HS-5 (cell line): ENCODE data around the gene CRCP.
"Not testable (repeated sequence)": the region's sequence is repeated elsewhere in the genome, so short reads cannot be mapped to it uniquely, and the experiment has no call there.

ENCODE experiments used
- DNase-seq: peaks from one replicate; pipeline ENCODE4 v3.0.0-alpha.2; 2012; ENCODE audit warnings: low read depth

The CRCP gene

DNA sequence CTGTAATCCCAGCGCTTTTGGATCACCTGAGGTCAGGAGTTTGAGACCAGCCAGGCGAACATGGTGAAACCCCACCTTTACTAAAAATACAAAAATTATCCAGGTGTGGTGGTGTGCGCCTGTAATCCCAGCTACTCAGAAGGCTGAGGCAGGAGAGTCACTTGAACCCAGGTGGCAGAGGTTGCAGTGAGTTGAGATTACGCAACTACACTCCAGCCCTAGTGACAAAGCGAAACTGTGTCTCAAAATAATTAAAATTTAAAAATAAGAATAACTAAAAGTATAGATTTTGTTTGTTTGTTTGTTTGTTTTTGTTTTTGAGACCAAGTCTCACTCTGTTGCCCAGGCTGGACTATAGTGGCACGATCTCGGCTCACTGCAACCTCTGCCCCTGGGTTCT, 41.4 kb downstream of the CRCP start:
- DNase-seq, result not testable (repeated sequence)

DNA sequence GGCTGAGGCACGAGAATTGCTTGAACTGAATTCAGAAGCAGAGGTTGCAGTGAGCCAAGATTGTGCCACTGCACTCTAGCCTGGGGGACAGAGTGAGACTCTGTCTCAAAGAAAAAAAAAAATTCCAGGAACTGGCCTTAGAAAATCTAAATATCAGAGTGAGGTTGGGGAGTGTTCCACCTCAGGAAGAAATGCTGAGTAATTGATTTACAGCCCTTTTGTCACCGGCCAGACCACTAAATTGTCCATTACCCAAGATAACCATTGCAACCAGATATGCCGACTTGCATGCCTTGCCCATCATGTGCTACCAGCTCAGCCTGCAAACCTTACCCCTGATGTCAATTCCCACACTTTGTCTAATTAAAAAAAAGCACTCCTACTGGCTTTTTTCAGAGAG, 42.4 kb downstream of the CRCP start:
- no peak for DNase-seq

DNA sequence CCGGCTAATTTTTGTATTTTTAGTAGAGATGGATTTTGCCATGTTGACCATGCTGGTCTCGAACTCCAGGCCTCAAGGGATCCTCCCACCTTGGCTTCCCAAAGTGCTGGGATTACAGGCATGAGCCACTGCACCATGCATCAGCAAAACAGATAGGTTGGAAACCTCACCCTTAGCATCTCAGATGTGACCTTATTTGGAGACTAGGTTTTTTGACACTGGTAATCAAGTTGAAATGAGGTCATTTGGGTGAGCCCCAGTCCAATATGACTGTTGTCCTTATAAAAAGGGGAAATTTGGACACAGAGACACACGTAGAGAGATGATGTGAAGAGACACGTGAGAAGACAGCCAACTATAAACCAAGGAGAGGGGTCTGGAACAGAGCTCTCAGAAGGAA, 48.0 kb downstream of the CRCP start:
- no peak for DNase-seq

DNA sequence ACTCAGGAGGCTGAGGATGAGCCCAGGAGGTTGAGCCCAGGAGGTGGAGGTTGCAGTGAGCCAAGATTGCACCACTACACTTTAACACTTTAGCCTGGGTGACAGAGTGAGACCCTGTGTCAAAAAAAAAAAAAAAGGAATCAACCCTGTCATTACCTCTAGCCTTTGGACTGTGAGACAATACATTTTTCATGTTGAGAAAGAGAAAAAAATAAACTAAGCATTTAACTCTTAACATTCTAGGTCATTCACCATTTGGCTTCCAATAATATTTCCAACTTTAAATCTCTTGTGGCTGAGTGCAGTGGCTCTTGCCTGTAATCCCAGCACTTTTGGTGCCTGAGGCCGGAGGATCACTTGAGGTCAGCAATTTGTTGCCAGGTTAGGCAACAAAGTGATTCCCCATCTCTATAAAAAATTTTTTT, 48.6 kb downstream of the CRCP start:
- no peak for DNase-seq

DNA sequence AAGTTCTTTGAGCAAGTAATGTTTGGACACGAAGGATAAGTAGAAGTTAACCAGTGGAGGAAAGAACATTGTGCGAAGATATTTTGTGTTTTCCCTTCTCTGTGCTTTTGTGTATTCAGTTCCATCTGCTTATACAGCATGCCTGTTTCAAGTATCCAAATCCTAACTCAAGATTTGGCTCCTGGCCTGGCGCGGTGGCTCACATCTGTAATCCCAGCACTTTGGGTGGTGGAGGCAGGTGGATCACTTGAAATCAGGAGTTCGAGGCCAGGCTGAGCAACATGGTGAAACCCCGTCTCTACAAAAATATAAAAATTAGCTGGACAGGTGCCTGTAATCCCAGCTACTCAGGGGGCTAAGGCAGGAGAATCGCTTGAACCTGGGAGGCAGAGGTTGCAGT, 49.7 kb downstream of the CRCP start:
- no peak for DNase-seq

DNA sequence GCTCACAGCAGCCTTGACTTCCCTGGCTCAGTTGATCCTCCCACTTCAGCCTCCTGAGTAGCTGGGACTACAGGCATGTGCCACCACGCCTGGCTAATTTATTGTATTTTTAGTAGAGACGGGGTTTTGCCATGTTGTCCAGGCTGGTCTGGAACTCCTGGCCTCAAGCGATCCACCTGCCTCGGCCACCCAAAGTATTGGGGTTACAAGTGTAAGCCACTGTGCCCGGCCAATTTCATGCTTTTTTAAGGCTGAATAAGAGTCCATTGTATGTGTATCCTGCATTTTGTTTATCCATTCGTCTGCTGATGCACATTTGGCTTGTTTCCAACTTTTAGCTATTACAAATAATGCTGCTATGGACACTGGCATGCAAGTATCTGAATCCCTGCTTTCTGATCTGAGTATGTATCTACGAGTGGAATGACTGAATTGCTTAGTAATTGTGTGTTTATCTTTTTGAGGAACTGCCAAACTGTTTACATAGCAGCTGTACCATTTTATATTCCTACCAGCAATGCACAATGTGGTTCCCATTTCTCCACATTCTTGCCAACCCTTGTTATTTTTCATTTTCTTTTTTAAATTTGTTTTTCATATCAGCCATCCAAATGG, 53.2 kb downstream of the CRCP start:
- peak; percentile 38 for DNase-seq

DNA sequence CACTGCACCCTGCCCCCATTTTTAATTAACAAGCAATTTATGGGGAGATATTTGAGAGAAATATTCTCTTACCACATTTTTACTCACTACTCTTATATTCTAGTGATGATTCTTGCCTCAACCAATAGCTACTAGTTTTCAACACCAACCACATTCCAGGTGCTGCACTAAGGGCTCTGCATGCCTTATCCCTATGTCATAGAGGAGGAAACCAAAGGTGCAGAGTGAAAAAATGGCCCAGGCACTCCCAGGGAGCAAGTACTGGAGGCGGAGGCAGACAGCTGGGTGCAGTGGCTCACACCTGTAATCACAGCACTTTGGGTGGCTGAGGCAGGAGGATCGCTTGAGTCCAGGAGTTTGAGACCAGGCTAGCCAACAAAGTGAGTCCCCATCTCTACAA, 55.0 kb downstream of the CRCP start:
- DNase-seq, result no peak

DNA sequence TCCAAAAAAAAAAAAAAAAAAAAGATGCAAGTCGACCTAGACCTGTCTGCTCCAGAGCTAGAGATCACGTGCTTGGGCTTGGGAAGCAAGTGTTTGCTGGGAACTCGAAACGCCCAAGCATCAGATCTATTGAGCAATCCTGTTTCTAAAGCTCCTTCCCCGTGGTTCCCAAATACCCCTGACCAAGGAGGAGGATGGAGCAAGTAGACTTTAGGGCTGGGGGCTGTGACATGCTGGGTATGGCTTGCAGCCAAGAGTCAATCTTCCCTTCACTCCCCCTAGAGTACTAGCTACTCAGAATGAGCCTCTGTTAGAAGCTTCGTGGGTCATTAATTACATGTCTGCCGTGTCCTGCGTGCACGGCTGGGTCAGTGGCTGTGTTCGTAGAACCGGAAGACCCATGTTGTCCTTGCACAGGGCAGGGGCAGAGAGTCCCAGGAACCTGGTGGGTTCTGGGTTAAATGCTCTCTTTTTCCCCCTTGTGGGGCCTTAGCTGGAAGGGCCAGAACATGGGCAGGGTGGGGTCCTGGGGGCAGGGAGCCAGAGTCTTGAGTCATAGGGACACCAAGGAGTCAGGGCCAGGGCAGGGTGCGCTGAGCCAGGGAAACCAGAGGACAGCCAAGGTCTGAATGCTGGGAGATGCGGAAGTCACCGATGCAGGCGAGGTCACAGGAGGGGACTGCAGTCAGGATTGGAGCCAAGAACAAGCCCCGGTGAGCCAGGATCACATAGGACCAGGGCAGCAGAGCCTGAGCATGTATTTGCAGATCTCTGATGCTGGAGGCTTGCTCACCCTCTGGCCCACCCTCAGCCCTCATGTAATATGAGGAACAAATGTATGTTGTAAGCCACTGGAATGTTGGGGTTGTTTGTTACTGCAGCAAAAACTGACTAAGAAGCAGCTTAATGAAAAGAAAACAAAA, 55.9 kb downstream of the CRCP start:
- DNase-seq, result no peak

DNA sequence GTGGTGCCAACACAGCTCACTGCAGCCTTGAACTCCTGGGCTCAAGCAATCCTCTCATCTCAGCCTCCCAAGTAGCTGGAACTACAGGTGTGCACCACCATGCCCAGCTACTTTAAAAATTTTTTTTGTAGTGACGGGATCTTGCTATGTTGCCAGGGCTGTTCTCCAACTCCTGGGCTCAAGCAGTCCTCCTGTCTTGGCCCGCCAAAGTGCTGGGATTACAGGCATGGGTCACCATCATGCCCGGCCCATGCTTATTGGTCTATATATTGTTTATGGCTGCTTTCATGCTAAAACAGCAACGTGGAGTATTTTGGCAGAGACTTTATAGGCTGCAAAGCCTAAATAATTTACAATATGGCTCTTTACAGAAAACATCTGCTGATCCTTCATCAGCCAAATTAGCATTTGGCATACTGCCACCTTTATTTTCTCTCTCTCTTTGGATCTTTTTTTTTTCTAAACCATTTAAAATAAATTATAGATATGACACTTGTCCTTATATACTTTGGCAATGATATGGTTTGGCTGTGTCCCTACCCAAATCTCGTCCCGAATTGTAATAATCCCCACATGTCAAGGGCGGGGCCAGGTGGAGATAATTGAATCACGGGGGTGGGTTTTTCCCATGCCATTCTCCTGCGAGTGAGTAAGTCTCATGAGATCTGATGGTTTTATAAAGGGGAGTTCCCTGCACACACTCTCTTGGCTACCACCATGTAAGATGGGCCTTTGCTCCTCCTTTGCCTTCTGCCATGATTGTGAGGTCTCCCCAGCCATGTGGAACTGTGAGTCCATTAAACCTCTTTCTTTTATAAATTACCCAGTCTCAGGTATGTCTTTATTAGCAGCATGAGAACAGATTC, 58.1 kb downstream of the CRCP start:
- DNase-seq, result not testable (repeated sequence)

DNA sequence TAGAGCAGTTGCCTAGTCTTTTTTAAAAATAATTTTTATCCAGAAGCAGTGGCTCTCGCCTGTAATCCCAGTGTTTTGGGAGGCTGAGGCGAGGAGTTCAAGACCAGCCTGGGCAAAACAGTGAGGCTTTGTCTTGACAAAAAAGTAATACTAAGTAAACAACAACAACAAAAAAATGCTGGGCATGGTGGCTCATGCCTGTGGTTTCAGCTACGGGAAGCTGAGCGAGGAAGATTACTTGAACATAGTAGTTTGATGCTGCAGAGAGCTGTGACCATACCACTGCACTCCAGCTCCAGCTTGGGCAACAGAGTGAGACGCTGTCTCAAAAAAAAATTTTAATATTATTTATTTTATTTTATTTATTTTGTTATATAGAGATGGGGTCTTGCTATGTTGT, 59.2 kb downstream of the CRCP start:
- DNase-seq, result no peak

DNA sequence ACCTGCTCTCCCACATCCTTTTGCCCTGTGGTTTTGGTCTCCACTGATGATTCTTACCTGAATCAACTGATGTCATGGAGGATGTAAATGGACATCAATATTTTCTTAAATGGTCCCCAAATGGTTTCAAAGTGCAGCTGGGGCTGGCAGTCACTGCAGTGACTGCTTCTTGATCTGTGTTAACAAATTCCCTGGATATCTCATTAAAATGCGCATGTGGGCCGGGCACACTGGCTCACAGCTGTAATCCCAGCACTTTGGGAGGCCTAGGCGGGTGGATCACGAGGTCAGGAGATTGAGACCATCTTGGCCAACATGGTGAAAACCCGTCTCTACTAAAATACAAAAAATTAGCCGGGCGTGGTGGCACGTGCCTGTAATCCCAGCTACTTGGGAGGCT, 60.4 kb downstream of the CRCP start:
- not testable (repeated sequence) for DNase-seq

DNA sequence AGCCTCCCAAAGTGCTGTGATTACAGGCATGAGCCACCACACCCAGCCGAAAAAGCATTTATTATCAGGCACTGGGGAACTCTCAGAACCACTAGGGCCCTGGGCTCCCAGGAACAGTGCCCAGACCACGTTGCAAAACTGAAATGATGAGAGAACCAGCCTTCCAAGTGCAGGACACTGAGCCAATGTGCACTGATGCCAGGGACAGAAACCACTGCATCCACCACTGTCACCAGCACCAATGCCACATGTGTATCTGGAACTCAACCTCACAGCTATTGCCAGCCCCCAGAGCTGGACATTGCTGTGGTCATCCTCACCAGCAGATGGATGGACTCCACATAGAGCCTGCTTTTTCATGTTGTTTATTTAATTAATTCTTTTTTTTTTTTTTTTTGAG, 62.3 kb downstream of the CRCP start:
- no peak for DNase-seq

DNA sequence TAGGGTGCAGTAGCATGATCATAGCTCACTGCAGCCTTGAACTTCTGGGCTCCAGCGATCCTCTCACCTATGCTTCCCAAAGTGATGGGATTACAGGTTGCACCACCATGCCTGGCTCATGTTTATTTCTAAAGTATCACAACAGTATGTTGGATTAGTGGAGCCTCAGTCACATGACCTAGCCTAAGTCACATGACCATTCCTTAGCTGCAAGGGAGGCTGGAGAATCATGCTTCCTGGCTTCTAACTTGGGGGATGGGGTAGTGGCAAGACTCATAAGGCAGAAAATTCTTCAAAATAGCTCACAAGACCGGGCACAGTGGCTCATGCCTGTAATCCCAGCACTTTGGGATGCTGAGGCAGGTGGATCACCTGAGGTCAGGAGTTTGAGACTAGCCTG, 63.6 kb downstream of the CRCP start:
- DNase-seq, result no peak

DNA sequence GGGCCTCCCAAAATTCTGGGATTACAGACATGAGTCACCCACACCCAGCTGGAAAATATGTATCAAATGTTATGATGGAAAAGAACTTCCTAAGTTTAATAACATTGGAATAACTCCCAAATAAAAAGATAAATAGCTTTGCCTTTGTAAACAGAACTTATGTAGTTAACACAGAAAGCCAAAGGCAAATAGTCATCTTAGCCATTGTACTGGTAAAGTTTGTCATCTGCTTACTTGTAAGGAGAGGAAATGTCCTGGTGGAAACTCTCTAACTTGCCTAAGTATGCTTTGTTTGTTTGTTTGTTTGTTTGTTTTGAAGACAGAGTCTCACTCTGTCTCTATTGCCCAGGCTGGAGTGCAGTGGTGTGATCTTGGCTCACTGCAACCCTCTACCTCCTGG, 66.7 kb downstream of the CRCP start:
- no peak for DNase-seq

DNA sequence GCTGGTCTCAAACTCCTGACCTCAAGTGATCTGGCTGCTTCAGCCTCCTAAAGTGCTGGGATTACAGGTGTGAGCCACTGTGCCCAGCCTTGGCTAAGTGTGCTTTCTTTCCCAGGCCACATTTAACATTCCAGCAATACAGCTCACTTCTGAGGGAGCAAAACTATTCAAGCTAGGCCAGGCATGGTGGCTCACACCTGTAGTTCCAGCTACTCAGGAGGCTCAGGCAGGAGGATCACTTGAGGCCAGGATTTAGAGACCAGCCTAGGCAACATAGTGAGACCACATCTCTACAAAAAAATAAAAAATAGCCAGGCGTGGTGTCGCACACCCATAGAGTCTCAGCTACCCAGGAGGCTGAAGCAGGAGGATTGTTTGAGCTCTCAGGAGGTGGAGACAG, 67.2 kb downstream of the CRCP start:
- no peak for DNase-seq

DNA sequence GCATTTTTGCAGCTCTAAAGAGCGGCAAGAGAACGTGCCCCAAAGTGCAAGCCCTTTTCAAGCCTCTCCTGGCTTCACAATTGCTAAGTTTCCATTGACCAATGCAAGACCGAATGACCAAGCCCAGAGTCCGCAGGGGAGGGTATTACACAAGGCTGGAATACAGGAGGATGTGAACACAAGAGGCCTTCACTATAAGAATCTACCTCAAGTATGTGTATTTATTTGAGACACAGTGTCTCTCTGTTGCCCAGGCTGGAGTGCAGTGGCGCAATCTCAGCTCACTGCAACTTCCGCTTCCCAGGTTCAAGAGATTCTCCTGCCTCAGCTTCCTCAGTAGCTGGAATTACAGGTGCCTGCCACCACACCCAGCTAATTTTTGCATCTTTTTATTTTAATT, 68.3 kb downstream of the CRCP start:
- DNase-seq, result no peak

DNA sequence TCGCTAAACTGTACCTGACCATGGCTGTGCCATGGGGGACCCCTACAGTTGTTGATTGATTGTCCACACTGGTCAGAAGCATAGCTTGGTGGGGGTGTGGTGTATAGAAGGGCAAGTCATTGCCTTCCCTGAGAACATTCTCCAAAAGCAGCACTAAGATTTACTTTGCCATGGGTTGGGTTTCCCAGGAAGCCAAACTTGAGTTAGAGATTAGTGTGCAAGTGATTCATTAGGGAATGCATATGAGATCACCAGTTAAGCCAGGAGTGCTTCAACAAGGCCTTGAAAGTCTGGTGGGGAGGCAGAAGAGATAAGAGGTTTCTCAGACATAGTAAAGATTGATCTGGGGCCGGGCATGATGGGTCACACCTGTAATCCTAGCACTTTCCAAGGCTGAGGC, 69.1 kb downstream of the CRCP start:
- DNase-seq, result peak; percentile 19

DNA sequence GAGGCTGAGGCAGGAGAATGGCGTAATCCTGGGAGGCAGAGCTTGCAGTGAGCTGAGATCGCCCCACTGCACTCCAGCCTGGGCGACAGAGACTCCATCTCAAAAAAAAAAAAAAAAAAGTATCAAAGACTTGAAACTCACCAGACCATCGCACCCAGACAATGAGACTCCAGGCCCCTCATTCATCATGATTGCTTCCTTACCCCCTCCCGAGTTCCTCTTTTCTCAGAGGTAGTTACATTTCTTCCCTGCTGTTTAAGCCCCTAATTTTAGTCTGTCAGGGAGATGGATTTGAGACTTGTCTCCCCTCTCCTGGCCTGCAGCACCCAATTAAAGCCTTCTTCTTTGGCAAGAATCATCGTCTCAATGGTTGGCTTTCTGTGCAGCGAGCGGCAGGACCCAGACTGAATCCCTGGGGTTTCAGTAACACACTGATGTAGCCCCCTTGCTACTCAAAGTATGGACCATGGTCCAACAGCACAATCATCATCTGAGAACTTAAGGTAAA, 71.1 kb downstream of the CRCP start:
- DNase-seq, result no peak

DNA sequence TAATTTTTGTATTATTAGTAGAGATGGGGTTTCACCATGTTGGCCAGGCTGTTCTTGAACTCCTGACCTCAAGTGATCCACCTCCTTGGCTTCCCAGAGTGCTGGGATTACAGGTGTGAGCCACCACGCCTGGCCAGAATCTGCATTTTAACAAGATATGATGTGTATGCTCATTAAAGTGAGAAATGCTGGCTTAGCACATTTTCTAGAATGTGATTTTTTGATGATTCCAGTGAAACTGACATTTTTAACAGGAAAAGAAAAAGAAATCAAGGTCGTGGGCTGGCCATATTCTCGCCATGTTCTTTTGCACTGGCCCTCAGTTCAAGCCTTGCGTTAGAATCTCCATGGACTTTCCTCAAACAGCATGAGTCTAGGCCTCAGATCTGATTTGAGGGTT, 72.3 kb downstream of the CRCP start:
- no peak for DNase-seq

DNA sequence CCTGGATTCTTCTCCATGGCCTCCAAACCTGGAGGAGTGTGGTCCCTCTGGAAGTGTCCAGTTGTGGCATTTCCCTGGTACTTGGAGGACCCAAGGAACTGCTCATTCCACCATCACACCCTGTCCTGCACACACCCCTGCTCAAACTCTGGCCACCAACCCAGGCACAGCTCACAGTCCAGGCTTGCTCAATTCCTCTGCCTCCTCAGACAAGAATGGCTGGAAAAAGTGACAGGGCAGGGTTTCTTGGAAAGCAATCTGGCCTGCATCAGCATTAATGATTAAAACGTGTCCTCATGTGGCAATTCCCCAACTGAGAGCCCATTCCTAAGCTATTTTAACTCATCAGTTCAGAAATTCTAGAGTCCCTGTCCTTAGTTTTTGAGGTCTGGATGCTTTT, 73.3 kb downstream of the CRCP start:
- DNase-seq, result no peak

DNA sequence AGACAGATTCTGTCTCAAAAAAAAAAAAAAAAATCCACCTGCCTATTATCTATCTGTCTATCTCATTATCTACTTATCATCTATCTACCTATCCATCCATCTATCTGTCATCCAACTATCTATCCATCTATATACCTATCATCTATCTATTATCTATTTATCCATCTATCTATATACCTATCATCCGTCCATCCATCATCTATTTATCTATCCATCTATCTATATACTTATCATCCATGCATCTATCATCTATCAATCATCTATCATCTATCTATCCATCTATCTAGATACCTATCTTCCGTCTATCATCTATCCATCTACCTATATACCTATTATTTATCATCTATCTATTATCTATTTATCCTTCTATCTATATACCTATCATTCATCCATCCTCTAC, 74.0 kb downstream of the CRCP start:
- DNase-seq, result no peak

DNA sequence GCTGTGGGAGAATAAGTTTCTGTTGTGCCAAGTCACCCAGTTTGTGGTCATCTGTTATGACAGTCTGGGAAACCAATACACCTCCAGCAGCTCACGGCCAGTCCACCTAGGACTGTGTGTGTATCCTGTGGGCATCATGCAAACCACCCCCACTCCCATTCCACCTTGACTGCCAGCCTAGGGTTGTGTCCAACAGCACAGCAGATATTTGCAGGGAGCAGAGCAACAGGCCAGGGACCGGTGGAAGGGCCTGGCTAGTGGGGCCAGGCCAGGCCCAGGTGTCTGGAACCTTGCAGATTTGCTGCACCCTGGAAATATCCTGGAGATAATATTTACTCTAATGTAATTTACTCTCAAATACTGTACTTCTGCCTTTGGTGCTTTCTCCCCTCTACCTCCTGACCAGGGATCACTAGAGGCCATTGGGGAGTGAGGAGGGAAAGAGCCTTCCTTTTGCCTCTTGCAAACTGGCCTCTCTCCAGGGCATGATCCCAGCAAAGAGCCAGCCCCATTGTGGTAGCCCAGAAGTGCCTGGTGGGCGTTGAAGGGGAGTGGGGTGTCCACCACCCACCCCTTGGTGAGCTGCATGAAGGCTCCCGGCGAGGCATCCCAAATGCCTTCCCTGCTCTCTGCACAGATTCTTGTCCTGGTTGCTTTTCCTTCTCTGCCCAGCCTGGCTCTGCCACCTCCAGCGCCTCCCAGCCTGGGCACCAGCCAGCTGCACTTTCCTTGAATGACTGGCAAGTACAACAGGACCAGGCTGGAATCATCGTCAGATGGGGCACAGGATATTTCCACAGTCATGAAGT, 75.3 kb downstream of the CRCP start:
- DNase-seq, result no peak
